WTC11 (cell line): ENCODE data around the gene ANGEL2.

Experiments used
- ESRRA ChIP-seq: sonication (generic); formaldehyde crosslinking; IDR thresholded peaks from 2 replicates; pipeline ENCODE4 v1.8.1; 2022; ENCODE audit warnings: mild to moderate bottlenecking, missing genetic modification reagents, borderline replicate concordance
- TF ChIP-seq, protein P1 (sequence below): fragments of 200-600 bp; IDR thresholded peaks from 2 replicates; pipeline ENCODE4 v1.8.0; 2022; ENCODE audit warnings: antibody characterized with exemption
- TF ChIP-seq, protein P2 (sequence below): sonication (generic); formaldehyde crosslinking; IDR thresholded peaks from 2 replicates; pipeline ENCODE4 v1.8.1; 2022; ENCODE audit warnings: low read depth, mild to moderate bottlenecking, moderate library complexity, missing genetic modification reagents, borderline replicate concordance

DNA sequence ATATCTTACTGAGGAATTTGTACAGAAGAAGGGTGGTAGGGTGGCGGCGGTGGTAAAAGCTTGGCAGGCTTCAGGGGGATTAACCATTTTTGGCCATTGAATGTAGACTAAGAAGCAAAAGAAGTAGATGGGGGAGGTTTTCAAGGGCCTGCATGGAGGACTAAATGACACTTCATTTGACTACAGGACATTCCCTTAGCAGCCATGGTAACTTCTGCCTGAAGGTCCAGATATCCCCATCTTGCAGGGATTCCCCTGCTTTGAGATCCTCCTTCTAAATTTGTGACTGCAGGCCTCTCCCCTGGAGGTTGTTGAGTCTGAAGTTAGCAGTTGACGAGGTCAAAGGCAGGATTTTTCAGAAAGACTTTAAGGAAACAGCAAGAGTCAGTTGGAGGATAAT, 60.6 kb downstream of the ANGEL2 start:
- TF ChIP-seq, protein P1, sequence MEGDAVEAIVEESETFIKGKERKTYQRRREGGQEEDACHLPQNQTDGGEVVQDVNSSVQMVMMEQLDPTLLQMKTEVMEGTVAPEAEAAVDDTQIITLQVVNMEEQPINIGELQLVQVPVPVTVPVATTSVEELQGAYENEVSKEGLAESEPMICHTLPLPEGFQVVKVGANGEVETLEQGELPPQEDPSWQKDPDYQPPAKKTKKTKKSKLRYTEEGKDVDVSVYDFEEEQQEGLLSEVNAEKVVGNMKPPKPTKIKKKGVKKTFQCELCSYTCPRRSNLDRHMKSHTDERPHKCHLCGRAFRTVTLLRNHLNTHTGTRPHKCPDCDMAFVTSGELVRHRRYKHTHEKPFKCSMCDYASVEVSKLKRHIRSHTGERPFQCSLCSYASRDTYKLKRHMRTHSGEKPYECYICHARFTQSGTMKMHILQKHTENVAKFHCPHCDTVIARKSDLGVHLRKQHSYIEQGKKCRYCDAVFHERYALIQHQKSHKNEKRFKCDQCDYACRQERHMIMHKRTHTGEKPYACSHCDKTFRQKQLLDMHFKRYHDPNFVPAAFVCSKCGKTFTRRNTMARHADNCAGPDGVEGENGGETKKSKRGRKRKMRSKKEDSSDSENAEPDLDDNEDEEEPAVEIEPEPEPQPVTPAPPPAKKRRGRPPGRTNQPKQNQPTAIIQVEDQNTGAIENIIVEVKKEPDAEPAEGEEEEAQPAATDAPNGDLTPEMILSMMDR = no peak
- TF ChIP-seq ESRRA = no peak
- TF ChIP-seq, protein P2, sequence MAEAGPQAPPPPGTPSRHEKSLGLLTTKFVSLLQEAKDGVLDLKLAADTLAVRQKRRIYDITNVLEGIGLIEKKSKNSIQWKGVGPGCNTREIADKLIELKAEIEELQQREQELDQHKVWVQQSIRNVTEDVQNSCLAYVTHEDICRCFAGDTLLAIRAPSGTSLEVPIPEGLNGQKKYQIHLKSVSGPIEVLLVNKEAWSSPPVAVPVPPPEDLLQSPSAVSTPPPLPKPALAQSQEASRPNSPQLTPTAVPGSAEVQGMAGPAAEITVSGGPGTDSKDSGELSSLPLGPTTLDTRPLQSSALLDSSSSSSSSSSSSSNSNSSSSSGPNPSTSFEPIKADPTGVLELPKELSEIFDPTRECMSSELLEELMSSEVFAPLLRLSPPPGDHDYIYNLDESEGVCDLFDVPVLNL (CRISPR knock-in tag) = no peak
